Mesendoderm (in vitro differentiated cells): ENCODE data around the gene GABRR2.
A peak's percentile ranks its signal among the peaks of the same experiment; 100 is the strongest.
"Not testable (repeated sequence)": the region's sequence is repeated elsewhere in the genome, so short reads cannot be mapped to it uniquely, and the experiment has no call there.

ENCODE experiments used
- DNase-seq: peaks from one replicate; pipeline ENCODE4 v3.0.0; 2013
- H2AK5ac ChIP-seq: 2 replicates; pipeline ENCODE4 v1.6.1; 2013; ENCODE audit warnings: low read length, inconsistent platforms
- H2BK120ac ChIP-seq: 2 replicates; pipeline ENCODE4 v1.6.1; 2013; ENCODE audit warnings: low read depth, mild to moderate bottlenecking, low read length, moderate library complexity, mixed read lengths
- H2BK15ac ChIP-seq: replicated peaks from 2 replicates; pipeline ENCODE4 v1.6.1; 2013; ENCODE audit warnings: low read depth, mild to moderate bottlenecking, moderate library complexity
- H2BK5ac ChIP-seq: 2 replicates; pipeline ENCODE4 v1.6.1; 2013; ENCODE audit warnings: low read length, inconsistent platforms
- H3K18ac ChIP-seq: 2 replicates; pipeline ENCODE4 v1.6.1; 2013; ENCODE audit warnings: mild to moderate bottlenecking, low read length, mixed read lengths
- H3K23ac ChIP-seq: one replicate; pipeline ENCODE4 v1.6.1; 2013; ENCODE audit warnings: low read length
- H3K27ac ChIP-seq: 2 replicates; pipeline ENCODE4 v1.5.1; 2013; ENCODE audit warnings: low read depth, mild to moderate bottlenecking, inconsistent platforms, low read length, moderate library complexity
- H3K27me3 ChIP-seq: 2 replicates; pipeline ENCODE4 v1.6.1; 2013; ENCODE audit warnings: low read length, control low read depth, mild to moderate bottlenecking, inconsistent platforms; ENCODE audit not compliant: insufficient read depth, poor library complexity
- H3K36me3 ChIP-seq: 2 replicates; pipeline ENCODE4 v1.6.1; 2013; ENCODE audit warnings: low read length, inconsistent platforms; ENCODE audit not compliant: control insufficient read depth, insufficient read depth
- H3K4ac ChIP-seq: one replicate; pipeline ENCODE4 v1.6.1; 2013; ENCODE audit warnings: low read depth, mild to moderate bottlenecking, low read length, moderate library complexity
- H3K4me1 ChIP-seq: 2 replicates; pipeline ENCODE4 v1.6.1; 2013; ENCODE audit warnings: low read depth, low read length, inconsistent platforms; ENCODE audit not compliant: control insufficient read depth
- H3K4me2 ChIP-seq: 2 replicates; pipeline ENCODE4 v1.6.1; 2013; ENCODE audit warnings: low read length
- H3K4me3 ChIP-seq: 2 replicates; pipeline ENCODE4 v1.5.1; 2013; ENCODE audit warnings: mild to moderate bottlenecking, low read length
- H3K56ac ChIP-seq: one replicate; pipeline ENCODE4 v1.6.1; 2013; ENCODE audit warnings: low read length
- H3K79me1 ChIP-seq: 2 replicates; pipeline ENCODE4 v1.6.1; 2013; ENCODE audit warnings: low read length, inconsistent platforms
- H3K79me2 ChIP-seq: 2 replicates; pipeline ENCODE4 v1.6.1; 2013; ENCODE audit warnings: mild to moderate bottlenecking, low read length; ENCODE audit not compliant: control insufficient read depth, insufficient read depth
- H3K9ac ChIP-seq: 2 replicates; pipeline ENCODE4 v1.6.1; 2013; ENCODE audit warnings: low read length, inconsistent platforms
- H4K5ac ChIP-seq: one replicate; pipeline ENCODE4 v1.6.1; 2013; ENCODE audit warnings: low read length
- H4K8ac ChIP-seq: one replicate; pipeline ENCODE4 v1.6.1; 2013; ENCODE audit warnings: low read depth, mild to moderate bottlenecking, control low read depth, low read length, moderate library complexity
- WGBS: extraction: QIAGEN DNeasy Blood & Tissue Kit; methylation state at CpG from one replicate; pipeline ENCODE4 v1.1.7; 2013; ENCODE audit warnings: low lambda C conversion rate, missing lambda C conversion rate; ENCODE audit not compliant: insufficient coverage; ENCODE audit errors: extremely low coverage; 5-methylcytosine and 5-hydroxymethylcytosine counted together

Gene GABRR2

GRCh38 chr6:89243331-89243629 is 71.8 kb downstream of the GABRR2 start:
- H3K23ac ChIP-seq = no peak overlapping the region
- H2BK5ac ChIP-seq = no peak overlapping the region
- no peak overlapping the region for H3K4me2 ChIP-seq
- no peak for DNase-seq
- H3K27me3 ChIP-seq = no peaks in the 10 kb centered on the region
- H3K18ac ChIP-seq = no peak overlapping the region
- WGBS = no CpG with 5 or more reads among the region's 1 CpG
- H3K79me1 ChIP-seq = no peaks in the 10 kb centered on the region
- no peaks in the 10 kb centered on the region for H3K4me1 ChIP-seq
- no peak overlapping the region for H3K27ac ChIP-seq
- H3K56ac ChIP-seq = no peak overlapping the region
- H4K8ac ChIP-seq = no peak overlapping the region
- no peaks in the 10 kb centered on the region for H3K36me3 ChIP-seq
- H3K4ac ChIP-seq = no peak overlapping the region
- H2BK15ac ChIP-seq = no peak overlapping the region
- no peak overlapping the region for H2BK120ac ChIP-seq
- no peak overlapping the region for H2AK5ac ChIP-seq
- H3K4me3 ChIP-seq = no peak overlapping the region
- no peak overlapping the region for H3K9ac ChIP-seq
- H3K79me2 ChIP-seq = no peaks in the 10 kb centered on the region
- H4K5ac ChIP-seq = no peak overlapping the region

GRCh38 chr6:89242574-89243330 is 72.3 kb downstream of the GABRR2 start:
- Histone ChIP-seq H3K4me3 (no peak overlapping the region), H3K36me3 (no peaks in the 10 kb centered on the region), H3K79me2 (no peaks in the 10 kb centered on the region), H3K56ac (no peak overlapping the region), H3K27me3 (no peaks in the 10 kb centered on the region), H3K4me1 (no peaks in the 10 kb centered on the region), H2BK15ac (no peak overlapping the region), H3K23ac (no peak overlapping the region), H4K8ac (no peak overlapping the region), H2AK5ac (no peak overlapping the region), H3K9ac (no peak overlapping the region), H3K4me2 (no peak overlapping the region), H2BK120ac (no peak overlapping the region), H3K4ac (no peak overlapping the region), H3K27ac (no peak overlapping the region), H3K18ac (no peak overlapping the region), H4K5ac (no peak overlapping the region), H2BK5ac (no peak overlapping the region), H3K79me1 (no peaks in the 10 kb centered on the region)
- WGBS = no CpG with 5 or more reads among the region's 3 CpGs
- peak; percentile 53 for DNase-seq

- no peak overlapping the region for H2AK5ac ChIP-seq
- no peaks in the 10 kb centered on the region for H3K27me3 ChIP-seq
- no peak overlapping the region for H3K4me3 ChIP-seq
- no peaks in the 10 kb centered on the region for H3K79me1 ChIP-seq
- H3K56ac ChIP-seq = no peak overlapping the region
- H4K5ac ChIP-seq = no peak overlapping the region
- H3K4me2 ChIP-seq = no peak overlapping the region
- H2BK120ac ChIP-seq = no peak overlapping the region
- H2BK5ac ChIP-seq = no peak overlapping the region
- H3K4me1 ChIP-seq = no peaks in the 10 kb centered on the region
- H3K4ac ChIP-seq = no peak overlapping the region
- H3K18ac ChIP-seq = no peak overlapping the region
- no peak overlapping the region for H3K23ac ChIP-seq
- no peak overlapping the region for H3K9ac ChIP-seq
- no peak overlapping the region for H2BK15ac ChIP-seq
- no peaks in the 10 kb centered on the region for H3K79me2 ChIP-seq
- H3K27ac ChIP-seq = no peak overlapping the region
- no peaks in the 10 kb centered on the region for H3K36me3 ChIP-seq
- no CpG with 5 or more reads among the region's 3 CpGs for WGBS
- DNase-seq = peak; percentile 38
- no peak overlapping the region for H4K8ac ChIP-seq
These were observed 75.8 kb downstream of the GABRR2 start for GRCh38 chr6:89239338-89239737.

DNA sequence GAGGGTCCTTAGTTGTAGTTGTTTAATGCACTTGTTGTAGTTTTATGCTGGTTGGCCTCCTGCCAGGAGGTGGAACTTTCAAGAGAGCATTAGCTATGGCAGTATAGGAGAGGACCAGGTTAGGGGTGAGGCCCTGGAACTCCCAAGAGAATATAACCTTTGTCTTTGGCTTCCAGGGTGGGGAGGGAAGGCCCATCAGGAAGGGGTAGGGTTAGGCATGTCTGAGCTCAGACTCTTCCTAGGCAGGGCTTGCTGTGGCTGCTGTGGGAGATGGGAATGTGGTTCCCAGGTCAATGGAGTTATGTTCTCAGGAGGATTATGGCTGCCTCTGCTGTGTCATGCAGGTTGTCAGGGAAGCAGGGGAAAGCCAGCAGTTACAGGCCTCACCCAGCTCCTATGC is 77.9 kb downstream of the GABRR2 start:
- Histone ChIP-seq H3K79me2 (no peaks in the 10 kb centered on the region), H3K23ac (no peak overlapping the region), H3K36me3 (no peaks in the 10 kb centered on the region), H4K8ac (no peak overlapping the region), H3K4ac (no peak overlapping the region), H4K5ac (no peak overlapping the region), H2BK15ac (no peak overlapping the region), H3K27ac (no peak overlapping the region), H3K27me3 (no peaks in the 10 kb centered on the region), H3K79me1 (no peaks in the 10 kb centered on the region), H3K4me2 (no peak overlapping the region), H3K9ac (no peak overlapping the region), H2AK5ac (no peak overlapping the region), H2BK5ac (no peak overlapping the region), H3K18ac (no peak overlapping the region), H3K4me3 (no peak overlapping the region), H3K56ac (no peak overlapping the region), H3K4me1 (no peaks in the 10 kb centered on the region), H2BK120ac (no peak overlapping the region)
- DNase-seq = no peak

DNA sequence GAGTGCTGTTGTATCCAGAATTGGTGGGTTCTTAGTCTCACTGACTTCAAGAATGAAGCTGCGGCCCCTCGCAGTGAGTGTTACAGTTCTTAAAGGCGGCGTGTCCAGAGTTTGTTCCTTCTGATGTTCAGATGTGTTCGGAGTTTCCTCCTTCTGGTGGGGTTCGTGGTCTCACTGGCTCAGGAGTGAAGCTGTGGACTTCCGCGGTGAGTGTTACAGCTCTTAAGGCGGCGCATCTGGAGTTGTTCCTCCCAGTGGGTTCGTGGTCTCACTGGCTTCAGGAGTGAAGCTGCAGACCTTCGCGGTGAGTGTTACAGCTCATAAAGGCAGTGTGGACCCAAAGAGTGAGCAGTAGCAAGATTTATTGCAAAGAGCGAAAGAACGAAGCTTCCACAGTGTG is 81.5 kb downstream of the GABRR2 start:
- H4K8ac ChIP-seq, H3K4me3 ChIP-seq, H4K5ac ChIP-seq, H2BK15ac ChIP-seq, H3K9ac ChIP-seq, H2BK120ac ChIP-seq, H3K18ac ChIP-seq, H3K79me2 ChIP-seq, H3K79me1 ChIP-seq, H3K23ac ChIP-seq, H3K4me2 ChIP-seq, DNase-seq, H3K4ac ChIP-seq, H2BK5ac ChIP-seq, H3K27ac ChIP-seq, H3K4me1 ChIP-seq, H3K56ac ChIP-seq, H3K27me3 ChIP-seq, H2AK5ac ChIP-seq, H3K36me3 ChIP-seq: not testable (repeated sequence)
- WGBS = no CpG with 5 or more reads among the region's 15 CpGs

DNA sequence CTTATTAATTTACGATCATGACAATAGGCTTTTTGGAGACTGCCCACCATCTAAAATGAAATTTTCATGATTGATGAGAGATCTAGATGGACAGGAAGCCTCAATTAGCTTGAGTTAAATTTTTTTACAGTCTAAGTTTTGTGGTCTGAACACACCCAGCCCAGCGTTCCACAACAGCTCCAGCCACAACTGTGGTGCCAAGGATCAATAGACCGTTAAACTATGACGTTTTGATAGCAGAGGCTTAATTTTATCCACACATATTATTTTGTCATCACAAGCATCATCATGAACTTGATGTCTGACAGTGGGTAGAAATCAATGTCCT is 92.4 kb downstream of the GABRR2 start:
- H2AK5ac ChIP-seq = no peak overlapping the region
- no peak overlapping the region for H2BK120ac ChIP-seq
- no peak overlapping the region for H3K9ac ChIP-seq
- H2BK5ac ChIP-seq = no peak overlapping the region
- no peak overlapping the region for H4K5ac ChIP-seq
- H3K4me3 ChIP-seq = no peak overlapping the region
- H2BK15ac ChIP-seq = no peak overlapping the region
- H3K27me3 ChIP-seq = no peaks in the 10 kb centered on the region
- H3K4me2 ChIP-seq = no peak overlapping the region
- no peak overlapping the region for H3K4ac ChIP-seq
- H3K18ac ChIP-seq = no peak overlapping the region
- H3K23ac ChIP-seq = no peak overlapping the region
- no peaks in the 10 kb centered on the region for H3K36me3 ChIP-seq
- no CpG with 5 or more reads among the region's 4 CpGs for WGBS
- H3K27ac ChIP-seq = no peak overlapping the region
- H3K56ac ChIP-seq = no peak overlapping the region
- H3K79me2 ChIP-seq = no peaks in the 10 kb centered on the region
- H3K79me1 ChIP-seq = no peaks in the 10 kb centered on the region
- no peaks in the 10 kb centered on the region for H3K4me1 ChIP-seq
- no peak for DNase-seq
- H4K8ac ChIP-seq = no peak overlapping the region
